GM19467 (cell line): ENCODE measurements around the gene KRTAP20-2.

Experiments
- ATAC-seq: cut with Tn5 transposase; IDR thresholded peaks from one replicate; pipeline ENCODE4 v1.9.1; 2021; ENCODE audit warnings: mild to moderate bottlenecking, moderate library complexity; ENCODE audit not compliant: unreplicated experiment

KRTAP20-2 gene

DNA sequence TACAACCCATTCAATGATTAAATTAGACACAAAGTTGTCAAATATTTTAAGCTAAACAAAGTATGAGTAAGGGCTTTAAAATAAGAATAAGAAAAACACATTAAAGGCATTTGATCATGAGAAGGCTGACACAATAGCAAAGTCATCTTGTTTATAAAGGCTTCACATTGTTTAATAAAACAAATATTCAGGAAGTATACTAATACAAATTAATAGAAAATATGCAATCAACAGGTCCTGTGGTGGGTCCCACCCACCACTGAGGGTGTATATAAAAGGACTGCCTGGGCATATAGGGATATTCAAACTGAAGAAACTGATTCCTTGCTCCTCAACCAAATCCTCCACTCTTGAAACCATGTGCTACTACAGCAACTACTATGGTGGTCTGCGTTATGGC, at the start of gene KRTAP20-2:
TSS of gene KRTAP20-2 (plus strand) at position 301 of the 400 bp plus-strand sequence. CDS start at position 359, 58 bp downstream.
- ATAC-seq = no peak

GRCh38 chr21:30590297-30590696, 44.7 kb upstream of the KRTAP20-2 start, which contains the start of gene KRTAP22-2:
KRTAP22-2 (minus strand) TSS chr21:30590397.
- ATAC-seq = no peak

- no peak for ATAC-seq
These were observed 42.9 kb upstream of the KRTAP20-2 start, which contains the start of gene KRTAP6-3 for GRCh38 chr21:30592140-30592539. KRTAP6-3 (plus strand) TSS chr21:30592440; CDS start chr21:30592446, 6 bp downstream.

DNA sequence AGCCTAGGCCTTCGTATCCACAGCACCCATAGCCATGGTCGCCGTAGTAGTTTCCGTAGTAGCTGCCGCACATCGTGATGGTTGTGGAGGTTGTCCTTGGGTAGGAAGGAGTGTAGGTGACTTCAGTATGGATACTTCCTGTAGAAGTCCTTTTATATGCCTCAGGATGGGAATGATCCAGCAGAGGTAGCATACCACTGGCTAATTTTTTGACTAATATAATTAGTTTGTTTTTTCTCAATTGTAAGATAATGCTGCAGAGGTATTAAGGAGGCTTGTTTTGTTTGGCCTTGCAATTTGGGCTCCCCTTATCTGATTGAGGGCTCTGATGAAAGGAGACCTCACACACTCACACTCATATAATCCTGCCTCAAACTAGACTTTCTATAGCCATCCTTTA, 36.2 kb upstream of the KRTAP20-2 start, which contains the start of gene KRTAP6-2:
TSS of gene KRTAP6-2 (minus strand) at position 101 of the 400 bp plus-strand sequence. CDS start at position 73, 28 bp downstream.
- ATAC-seq = no peak

- no peak for ATAC-seq
These were observed 34.2 kb upstream of the KRTAP20-2 start, which contains the start of gene KRTAP22-1 for GRCh38 chr21:30600787-30601186. KRTAP22-1 (plus strand) TSS chr21:30601087.

- no peak for ATAC-seq
These were observed 29.0 kb upstream of the KRTAP20-2 start for GRCh38 chr21:30605968-30606367.

DNA sequence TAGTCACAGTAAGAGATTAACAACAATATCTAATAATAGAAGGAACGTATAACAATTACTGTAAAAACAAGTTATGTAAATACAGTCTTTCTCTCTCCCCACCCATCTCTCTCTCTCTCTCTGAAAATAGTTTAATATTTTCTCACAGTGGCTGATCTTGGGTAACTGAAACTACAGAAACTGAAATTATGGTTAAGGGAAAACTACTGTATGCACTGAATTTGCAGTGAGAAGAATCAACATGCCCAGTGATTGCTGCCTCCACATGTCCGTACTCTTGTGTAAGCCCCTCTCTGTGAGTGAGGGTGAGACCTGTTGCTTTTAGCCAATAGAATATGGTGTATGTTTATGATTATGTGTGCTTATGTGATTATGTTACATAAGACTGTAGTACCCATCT, 22.9 kb upstream of the KRTAP20-2 start:
- ATAC-seq = no peak

DNA sequence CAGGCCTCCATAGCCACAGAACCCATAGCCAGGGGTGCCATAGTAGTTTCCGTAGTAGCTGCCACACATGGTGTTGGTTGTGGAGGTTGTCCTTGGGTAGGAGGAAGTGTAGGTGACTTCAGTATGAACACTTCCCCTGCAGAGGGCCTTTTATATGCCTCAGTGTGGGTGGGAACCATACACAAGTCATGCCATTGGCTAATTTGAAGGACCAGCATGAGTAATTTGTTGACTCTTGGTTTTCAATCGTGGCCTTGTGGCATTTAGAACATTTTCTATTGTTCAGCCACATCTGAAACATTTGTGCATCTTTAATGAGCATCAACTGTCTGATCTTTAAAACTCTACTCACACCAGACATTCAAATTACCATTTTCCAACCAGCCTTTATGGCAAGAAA, 21.2 kb upstream of the KRTAP20-2 start, which contains the start of gene KRTAP6-1:
TSS of gene KRTAP6-1 (minus strand) at position 95 of the 400 bp plus-strand sequence. CDS start at position 69, 26 bp downstream.
- no peak for ATAC-seq

GRCh38 chr21:30615199-30615598, 19.8 kb upstream of the KRTAP20-2 start:
- no peak for ATAC-seq

DNA sequence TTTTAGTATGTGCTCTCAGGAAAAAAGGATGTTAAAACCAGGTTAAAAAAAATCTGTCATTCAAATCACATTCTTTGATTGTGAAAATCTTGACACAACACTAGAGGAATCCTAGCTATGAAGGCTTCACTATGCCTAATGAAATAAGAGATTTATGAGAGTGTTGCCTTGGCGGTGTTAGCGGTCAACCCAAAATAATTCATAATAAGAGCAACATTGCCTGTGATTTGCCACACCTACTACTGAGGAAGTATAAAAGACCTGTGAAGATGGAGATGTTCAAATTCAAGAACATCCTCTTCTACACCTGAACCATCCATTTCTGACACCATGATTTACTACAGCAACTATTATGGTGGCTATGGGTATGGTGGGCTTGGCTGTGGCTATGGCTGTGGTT, 18.9 kb upstream of the KRTAP20-2 start, which contains the start of gene KRTAP20-1:
TSS of gene KRTAP20-1 (plus strand) at position 301 of the 400 bp plus-strand sequence. CDS start at position 331, 30 bp downstream.
- no peak for ATAC-seq

- no peak for ATAC-seq
These were observed 14.9 kb upstream of the KRTAP20-2 start for GRCh38 chr21:30620080-30620479.

DNA sequence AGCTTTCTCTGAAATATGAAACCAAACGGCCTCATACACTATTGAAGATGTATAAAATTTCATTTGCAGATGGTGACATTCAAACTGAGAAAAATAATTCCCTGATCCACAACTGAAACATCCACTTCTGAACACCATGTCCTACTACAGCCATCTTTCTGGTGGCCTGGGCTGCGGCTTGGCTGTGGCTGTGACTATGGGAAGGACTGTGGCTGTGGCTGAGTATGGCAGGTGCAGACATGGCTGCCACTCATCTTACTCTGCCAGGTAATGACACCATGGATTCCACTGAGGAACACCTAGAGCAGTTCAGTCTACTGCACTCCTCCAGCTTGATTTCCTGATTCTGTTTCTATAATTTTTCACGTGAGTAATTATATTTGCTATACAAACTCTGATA, 14.5 kb upstream of the KRTAP20-2 start, which contains the start of gene KRTAP20-4:
TSS of gene KRTAP20-4 (plus strand) at position 106 of the 400 bp plus-strand sequence.
- ATAC-seq = no peak

DNA sequence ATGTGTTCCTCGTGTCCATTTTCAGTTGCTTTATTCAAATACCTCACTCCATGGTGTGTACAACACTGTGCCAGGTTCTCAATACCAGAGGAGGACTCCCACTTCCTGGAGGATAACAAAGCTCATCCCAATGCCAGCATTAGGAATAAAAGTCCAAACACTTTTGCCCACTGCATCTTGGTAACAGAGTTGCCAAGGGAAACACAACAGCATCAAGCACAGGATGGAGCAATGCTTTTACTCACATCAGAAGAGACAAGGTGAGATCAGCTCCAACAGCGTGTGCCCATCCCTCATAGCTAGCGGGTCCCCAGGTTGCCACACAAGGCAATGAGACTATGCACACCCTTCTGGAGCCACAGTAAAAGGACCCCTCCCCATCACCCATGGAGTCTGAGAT, 11.6 kb upstream of the KRTAP20-2 start:
- ATAC-seq = no peak

DNA sequence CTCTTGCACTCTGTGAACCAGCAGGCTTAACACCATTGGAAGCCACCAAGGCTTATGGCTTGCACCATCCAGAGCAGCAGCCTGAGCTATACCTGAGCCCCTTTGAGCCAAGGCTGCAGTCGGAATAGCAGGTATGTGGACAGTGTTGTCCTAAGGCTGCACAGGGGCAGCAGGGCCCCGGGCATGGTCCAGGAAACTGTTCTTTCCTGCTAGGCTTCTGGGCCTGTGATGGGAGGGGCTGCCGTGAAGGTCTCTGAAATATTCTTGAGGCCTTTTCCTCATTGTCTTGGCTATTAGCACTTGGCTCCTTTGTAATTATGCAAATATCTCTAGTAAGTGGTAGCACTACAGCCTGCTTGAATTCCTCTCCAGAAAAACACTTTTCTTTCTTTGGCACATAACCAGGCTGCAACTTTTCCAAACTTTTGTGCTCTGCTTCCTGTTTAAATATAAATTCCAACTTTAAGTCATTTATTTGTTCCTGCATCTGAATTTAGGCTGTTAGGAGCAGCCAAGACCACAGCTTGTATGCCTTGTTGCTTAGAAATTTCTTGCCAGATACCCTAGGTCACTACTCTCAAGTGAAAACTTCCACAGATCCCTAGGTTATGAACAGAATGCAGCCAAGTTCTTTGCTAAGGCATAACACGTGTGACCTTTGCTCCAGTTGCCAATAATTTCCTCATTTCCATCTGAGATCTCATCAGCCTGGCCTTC, 9.4 kb upstream of the KRTAP20-2 start:
- no peak for ATAC-seq

DNA sequence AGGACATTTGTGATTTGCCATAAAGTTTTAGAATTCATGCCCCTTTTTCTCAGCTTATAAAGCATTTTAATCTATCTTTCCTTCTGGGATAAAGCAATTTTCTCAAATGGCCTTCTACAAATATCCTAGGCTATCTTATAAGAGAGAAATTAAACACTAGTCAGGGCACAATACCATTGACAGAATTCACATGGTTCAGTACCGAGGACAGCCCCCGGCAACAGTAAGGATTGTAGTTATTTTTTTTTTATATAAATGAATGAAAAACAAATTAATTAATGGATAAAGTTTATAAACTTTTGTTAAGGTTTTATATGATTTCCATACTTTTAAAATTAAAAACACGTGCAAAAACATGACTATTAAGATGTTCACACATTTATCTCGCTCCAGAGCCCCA, 6.9 kb upstream of the KRTAP20-2 start:
- ATAC-seq = no peak

- ATAC-seq = no peak
These were observed 5.8 kb upstream of the KRTAP20-2 start for GRCh38 chr21:30629200-30629599.

- no peak for ATAC-seq
These were observed 3.7 kb downstream of the KRTAP20-2 start for GRCh38 chr21:30638686-30639085.

GRCh38 chr21:30642564-30642963, 7.6 kb downstream of the KRTAP20-2 start, which contains the start of gene KRTAP20-3:
KRTAP20-3 (plus strand) TSS chr21:30642864.
- no peak for ATAC-seq

GRCh38 chr21:30646904-30647414, 12.0 kb downstream of the KRTAP20-2 start:
- no peak for ATAC-seq

DNA sequence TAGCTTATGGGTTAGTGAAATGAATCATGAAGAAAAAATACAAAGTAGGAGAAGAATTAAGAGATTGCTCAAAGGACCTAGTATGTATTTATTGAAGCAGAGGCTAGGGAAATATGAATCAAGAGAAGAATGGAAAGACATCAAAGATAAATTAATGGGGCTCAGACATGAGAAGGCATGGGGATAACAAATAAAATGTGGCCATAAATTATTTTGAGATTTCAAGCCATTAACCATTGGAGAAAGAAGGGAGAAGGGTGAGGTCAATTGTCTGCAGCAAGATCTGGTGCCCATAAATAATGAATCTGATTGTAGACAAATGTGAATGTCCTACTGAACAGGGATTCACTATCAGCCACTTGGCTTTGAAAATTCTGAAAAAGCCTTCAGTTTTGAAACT, 17.9 kb downstream of the KRTAP20-2 start:
- no peak for ATAC-seq

GRCh38 chr21:30668776-30669175, 33.8 kb downstream of the KRTAP20-2 start:
- no peak for ATAC-seq
